ENCODE measurements around the gene NDUFS5. TPM values are rescaled to one million over a fixed set of nuclear protein-coding genes. Genes with fewer than 3 reads are reported as not detected.
"Not testable (repeated sequence)": the region's sequence is repeated elsewhere in the genome, so short reads cannot be mapped to it uniquely, and the experiment has no call there.

The NDUFS5 gene
- total RNA-seq, 4 donors from 2014 or later: 428 to 631 (median 514) TPM

GRCh38 chr1:39051956-39052355 is 25.8 kb downstream of the NDUFS5 start:
- Histone ChIP-seq H3K4me1 (peaks cover 0 to 8% of the 10 kb centered on the region in 2 donors), H3K9me3 (no peaks in the 10 kb centered on the region), H3K27me3 (no peaks in the 10 kb centered on the region), H3K36me3 (no peaks in the 10 kb centered on the region), H3K4me3 (replicated peaks in 1 of 3) (no peak overlapping the region), H3K27ac (no peak overlapping the region)
- intact Hi-C loops (cut with DNase I): no loop called here
- TF ChIP-seq POLR2A (IDR thresholded peaks at IDR 0.05): no peak
- TF ChIP-seq, protein P1, sequence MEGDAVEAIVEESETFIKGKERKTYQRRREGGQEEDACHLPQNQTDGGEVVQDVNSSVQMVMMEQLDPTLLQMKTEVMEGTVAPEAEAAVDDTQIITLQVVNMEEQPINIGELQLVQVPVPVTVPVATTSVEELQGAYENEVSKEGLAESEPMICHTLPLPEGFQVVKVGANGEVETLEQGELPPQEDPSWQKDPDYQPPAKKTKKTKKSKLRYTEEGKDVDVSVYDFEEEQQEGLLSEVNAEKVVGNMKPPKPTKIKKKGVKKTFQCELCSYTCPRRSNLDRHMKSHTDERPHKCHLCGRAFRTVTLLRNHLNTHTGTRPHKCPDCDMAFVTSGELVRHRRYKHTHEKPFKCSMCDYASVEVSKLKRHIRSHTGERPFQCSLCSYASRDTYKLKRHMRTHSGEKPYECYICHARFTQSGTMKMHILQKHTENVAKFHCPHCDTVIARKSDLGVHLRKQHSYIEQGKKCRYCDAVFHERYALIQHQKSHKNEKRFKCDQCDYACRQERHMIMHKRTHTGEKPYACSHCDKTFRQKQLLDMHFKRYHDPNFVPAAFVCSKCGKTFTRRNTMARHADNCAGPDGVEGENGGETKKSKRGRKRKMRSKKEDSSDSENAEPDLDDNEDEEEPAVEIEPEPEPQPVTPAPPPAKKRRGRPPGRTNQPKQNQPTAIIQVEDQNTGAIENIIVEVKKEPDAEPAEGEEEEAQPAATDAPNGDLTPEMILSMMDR (IDR thresholded peaks at IDR 0.05): no peak
- DNase-seq: no peak
- 95% methylated on average over 4 of the region's 4 CpGs for WGBS, 2 donors

GRCh38 chr1:39055213-39055710 is 29.1 kb downstream of the NDUFS5 start:
- 93 to 95% methylated on average over 8 of the region's 8 CpGs for WGBS, 2 donors
- not testable (repeated sequence) for H3K27me3 ChIP-seq

DNA sequence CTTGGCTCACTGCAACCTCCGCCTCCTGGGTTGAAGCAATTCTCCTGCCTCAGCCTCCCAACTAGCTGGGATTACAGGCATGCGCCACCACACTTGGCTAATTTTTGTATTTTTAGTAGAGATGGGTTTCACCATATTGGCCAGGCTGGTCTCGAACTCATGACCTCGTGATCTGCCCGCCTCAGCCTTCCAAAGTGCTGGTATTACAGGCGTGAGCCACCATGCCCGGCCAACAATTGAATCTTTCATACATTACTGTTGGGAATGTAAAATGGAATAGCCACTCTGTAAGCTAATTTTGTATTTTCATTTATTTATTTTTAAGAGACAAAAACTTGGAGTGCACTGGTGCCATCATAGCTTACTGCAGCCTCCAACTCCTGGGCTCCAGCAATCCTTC is 35.4 kb downstream of the NDUFS5 start:
- intact Hi-C loops (cut with DNase I): not testable (repeated sequence)
- 96 to 99% methylated on average over 7 of the region's 7 CpGs for WGBS, 2 donors

More at GRCh38 chr1:39055213-39055710, 29.1 kb downstream of the NDUFS5 start:
- H3K4me1 ChIP-seq; intact Hi-C loops (cut with DNase I); H3K27ac ChIP-seq; H3K9me3 ChIP-seq; DNase-seq; H3K36me3 ChIP-seq; H3K4me3 ChIP-seq (replicated peaks in 1 of 3): not testable (repeated sequence)

GRCh38 chr1:39061951-39062350 is 35.8 kb downstream of the NDUFS5 start:
- Histone ChIP-seq H3K4me3 (replicated peaks in 1 of 3) (no peak overlapping the region), H3K9me3 (no peaks in the 10 kb centered on the region), H3K36me3 (no peaks in the 10 kb centered on the region), H3K4me1 (no peaks in the 10 kb centered on the region), H3K27me3 (no peaks in the 10 kb centered on the region), H3K27ac (no peak overlapping the region)
- 91 to 95% methylated on average over 4 of the region's 4 CpGs for WGBS, 2 donors
- intact Hi-C loops (cut with DNase I): no loop called here
- DNase-seq: no peak
- TF ChIP-seq, protein P1 (IDR thresholded peaks at IDR 0.05): no peak
- no peak for TF ChIP-seq POLR2A (IDR thresholded peaks at IDR 0.05)

More for the DNA sequence above, 35.4 kb downstream of the NDUFS5 start:
- DNase-seq; H3K4me3 ChIP-seq (replicated peaks in 1 of 3); H3K27me3 ChIP-seq; H3K27ac ChIP-seq; H3K4me1 ChIP-seq; H3K36me3 ChIP-seq; H3K9me3 ChIP-seq: not testable (repeated sequence)

GRCh38 chr1:39063191-39063590 is 37.0 kb downstream of the NDUFS5 start:
- Histone ChIP-seq H3K27me3 (no peaks in the 10 kb centered on the region), H3K36me3 (no peaks in the 10 kb centered on the region), H3K27ac (no peak overlapping the region), H3K4me3 (replicated peaks in 1 of 3) (no peak overlapping the region), H3K4me1 (no peaks in the 10 kb centered on the region), H3K9me3 (no peaks in the 10 kb centered on the region)
- DNase-seq: no peak
- 71 to 77% methylated on average over 7 of the region's 7 CpGs for WGBS, 2 donors
- intact Hi-C loops (cut with DNase I): no loop called here
- TF ChIP-seq, protein P1 (IDR thresholded peaks at IDR 0.05): no peak
- no peak for TF ChIP-seq POLR2A (IDR thresholded peaks at IDR 0.05)

- intact Hi-C loops (cut with DNase I): no loop called here
- Histone ChIP-seq H3K9me3 (no peaks in the 10 kb centered on the region), H3K36me3 (no peaks in the 10 kb centered on the region), H3K27ac (no peak overlapping the region), H3K4me1 (no peaks in the 10 kb centered on the region), H3K4me3 (replicated peaks in 1 of 3) (no peak overlapping the region), H3K27me3 (no peaks in the 10 kb centered on the region)
- TF ChIP-seq, protein P1 (IDR thresholded peaks at IDR 0.05): no peak
- no peak for TF ChIP-seq POLR2A (IDR thresholded peaks at IDR 0.05)
- 74% methylated on average over 6 of the region's 6 CpGs for WGBS, 2 donors
- no peak for DNase-seq
These were observed 37.6 kb downstream of the NDUFS5 start for GRCh38 chr1:39063775-39064174.
